Mammary microvascular endothelial cell (primary cell): ENCODE measurements around the gene PDS5B. TPM values are rescaled to one million over a fixed set of nuclear protein-coding genes. Genes with fewer than 3 reads are reported as not detected.

ENCODE experiments used
- total RNA-seq: library from RNA; depleted of rRNA; stranded (reverse); fragments of >200 nt; gene quantifications from 2 replicates; pipeline ENCODE4 v1.2.3, GENCODE V29; 2015

Gene PDS5B, protein sequence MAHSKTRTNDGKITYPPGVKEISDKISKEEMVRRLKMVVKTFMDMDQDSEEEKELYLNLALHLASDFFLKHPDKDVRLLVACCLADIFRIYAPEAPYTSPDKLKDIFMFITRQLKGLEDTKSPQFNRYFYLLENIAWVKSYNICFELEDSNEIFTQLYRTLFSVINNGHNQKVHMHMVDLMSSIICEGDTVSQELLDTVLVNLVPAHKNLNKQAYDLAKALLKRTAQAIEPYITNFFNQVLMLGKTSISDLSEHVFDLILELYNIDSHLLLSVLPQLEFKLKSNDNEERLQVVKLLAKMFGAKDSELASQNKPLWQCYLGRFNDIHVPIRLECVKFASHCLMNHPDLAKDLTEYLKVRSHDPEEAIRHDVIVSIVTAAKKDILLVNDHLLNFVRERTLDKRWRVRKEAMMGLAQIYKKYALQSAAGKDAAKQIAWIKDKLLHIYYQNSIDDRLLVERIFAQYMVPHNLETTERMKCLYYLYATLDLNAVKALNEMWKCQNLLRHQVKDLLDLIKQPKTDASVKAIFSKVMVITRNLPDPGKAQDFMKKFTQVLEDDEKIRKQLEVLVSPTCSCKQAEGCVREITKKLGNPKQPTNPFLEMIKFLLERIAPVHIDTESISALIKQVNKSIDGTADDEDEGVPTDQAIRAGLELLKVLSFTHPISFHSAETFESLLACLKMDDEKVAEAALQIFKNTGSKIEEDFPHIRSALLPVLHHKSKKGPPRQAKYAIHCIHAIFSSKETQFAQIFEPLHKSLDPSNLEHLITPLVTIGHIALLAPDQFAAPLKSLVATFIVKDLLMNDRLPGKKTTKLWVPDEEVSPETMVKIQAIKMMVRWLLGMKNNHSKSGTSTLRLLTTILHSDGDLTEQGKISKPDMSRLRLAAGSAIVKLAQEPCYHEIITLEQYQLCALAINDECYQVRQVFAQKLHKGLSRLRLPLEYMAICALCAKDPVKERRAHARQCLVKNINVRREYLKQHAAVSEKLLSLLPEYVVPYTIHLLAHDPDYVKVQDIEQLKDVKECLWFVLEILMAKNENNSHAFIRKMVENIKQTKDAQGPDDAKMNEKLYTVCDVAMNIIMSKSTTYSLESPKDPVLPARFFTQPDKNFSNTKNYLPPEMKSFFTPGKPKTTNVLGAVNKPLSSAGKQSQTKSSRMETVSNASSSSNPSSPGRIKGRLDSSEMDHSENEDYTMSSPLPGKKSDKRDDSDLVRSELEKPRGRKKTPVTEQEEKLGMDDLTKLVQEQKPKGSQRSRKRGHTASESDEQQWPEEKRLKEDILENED (N-terminal part only)
- total RNA-seq: 12.7 and 15.5 TPM in 2 replicates

DNA sequence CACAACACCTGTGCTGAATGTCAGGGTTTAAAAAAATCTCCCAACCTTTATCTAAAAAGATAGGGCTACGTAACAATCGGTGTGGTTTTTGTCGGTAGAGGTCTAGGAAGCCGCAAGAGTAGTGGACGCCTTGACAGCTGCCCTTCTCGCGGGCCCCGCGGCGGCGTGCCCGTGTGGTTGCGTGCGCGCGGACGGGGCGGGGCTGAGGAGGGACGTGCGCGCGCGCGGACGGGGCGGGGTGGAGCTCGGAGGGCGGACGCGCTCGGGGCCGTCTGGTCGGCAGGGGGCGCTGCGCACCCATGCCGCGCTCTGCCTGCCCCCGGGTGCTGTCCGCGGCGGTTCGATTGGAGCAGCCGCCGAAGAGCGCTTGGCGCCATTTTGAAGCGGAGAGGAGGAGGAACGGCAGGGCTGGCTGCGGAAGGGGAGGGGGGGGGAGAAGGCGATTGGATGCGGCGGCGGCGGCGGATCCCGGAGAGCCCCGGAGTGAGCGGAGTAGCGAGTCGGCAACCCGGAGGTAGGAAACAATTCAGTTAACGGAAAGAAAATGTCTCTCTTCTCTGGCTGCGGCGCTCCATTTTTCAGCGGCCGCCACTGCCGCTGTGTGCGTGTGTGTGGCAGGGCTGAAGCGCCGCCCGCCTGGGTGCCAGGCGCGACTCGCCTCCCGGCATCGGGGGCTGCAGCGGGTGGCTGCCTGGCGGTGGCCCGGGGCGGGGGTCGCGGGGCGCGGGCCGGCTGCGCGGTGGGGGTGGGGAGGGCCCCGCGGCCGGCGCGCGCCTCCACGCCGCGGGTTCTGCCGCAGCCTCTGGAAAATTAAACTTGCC, at the start of gene PDS5B:
TSS of gene PDS5B (plus strand) at position 373 of the 821 bp plus-strand sequence. CDS start 62,321 bp downstream, outside the sequence.

DNA sequence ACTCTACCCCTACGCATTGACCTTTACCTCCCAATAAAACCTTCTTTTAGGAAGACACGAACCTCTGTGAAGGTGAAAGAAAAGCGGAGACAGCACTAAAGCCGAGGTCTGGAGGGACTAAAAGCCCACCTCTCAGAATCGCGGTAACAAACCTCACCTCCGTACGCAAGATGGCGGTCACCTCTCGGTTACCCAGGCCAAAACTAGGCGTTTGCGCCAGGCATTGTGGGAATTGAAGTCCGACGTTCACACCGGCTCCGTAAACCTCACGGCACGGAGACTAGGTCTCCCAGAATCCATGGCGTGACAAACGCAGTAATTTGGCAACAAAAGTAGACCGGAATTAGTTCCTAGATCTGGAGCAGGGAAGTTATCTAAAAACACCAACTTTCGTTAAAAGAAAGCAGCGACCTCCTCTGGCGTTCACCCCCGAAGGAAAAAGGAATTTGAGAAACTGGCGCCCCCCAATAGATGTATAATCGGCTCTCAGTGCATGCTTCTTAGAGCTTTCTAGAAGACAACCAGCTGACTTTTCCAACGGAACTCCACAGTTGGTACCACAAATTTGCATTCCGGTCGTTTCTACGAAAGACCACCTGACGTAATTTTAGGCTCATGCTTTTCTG, 47.5 kb upstream of the PDS5B start, which contains the start of gene N4BP2L2:
TSS of gene N4BP2L2 (minus strand) at position 175 of the 626 bp plus-strand sequence. CDS start 1,768 bp downstream, outside the sequence.

Other genes with a start within 250 kb of the PDS5B start
- 1.8 and 5.9 TPM in 2 replicates for gene N4BP2L1, start 158.3 kb upstream of the PDS5B start, total RNA-seq
- gene N4BP2L2, start 47.7 kb upstream of the PDS5B start, total RNA-seq: 24.4 and 34.4 TPM in 2 replicates